Measurements from ENCODE around the gene PKP4. TPM values are rescaled to one million over a fixed set of nuclear protein-coding genes. Genes with fewer than 3 reads are reported as not detected.

PKP4 gene
- total RNA-seq, 1 donor from 2014 or later = 64.9 TPM

DNA sequence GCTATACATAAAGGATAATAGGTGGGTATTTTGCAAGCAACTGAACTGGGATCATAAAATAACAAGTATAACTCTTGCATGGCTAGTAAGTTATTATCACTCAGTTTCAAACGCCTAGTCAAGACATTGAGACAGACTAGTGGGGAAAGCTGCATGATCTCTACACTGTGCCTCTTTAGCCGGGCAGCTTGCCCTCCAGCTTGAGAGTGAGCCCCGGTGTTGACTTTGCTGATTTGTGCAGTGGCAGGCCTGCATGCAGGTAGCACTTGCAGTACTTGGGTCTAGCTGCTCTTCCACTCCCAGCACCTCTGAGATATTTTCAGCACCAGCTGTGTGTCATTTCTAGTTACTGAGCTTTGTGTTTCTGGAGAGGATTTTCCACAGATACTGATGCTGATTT is 219.5 kb downstream of the PKP4 start:
- Mint-ChIP-seq H3K4me1 (ENCODE audit: unreplicated experiment) (peaks cover 9% of the 10 kb centered on the region), H3K36me3 (ENCODE audit: low read depth, unreplicated experiment) (peaks cover 47% of the 10 kb centered on the region), H3K9me3 (ENCODE audit: unreplicated experiment) (no peaks in the 10 kb centered on the region), H3K4me3 (ENCODE audit: unreplicated experiment) (no peak overlapping the region), H3K27ac (ENCODE audit: unreplicated experiment) (no peak overlapping the region), H3K27me3 (ENCODE audit: unreplicated experiment) (peaks cover 4% of the 10 kb centered on the region)
- no peak for DNase-seq (ENCODE audit: low spot score)
- TF ChIP-seq CTCF (IDR thresholded peaks at IDR 0.05; ENCODE audit: unreplicated experiment) = no peak

GRCh38 chr2:158676696-158677095 is 219.9 kb downstream of the PKP4 start:
- DNase-seq (ENCODE audit: low spot score) = no peak
- Mint-ChIP-seq H3K4me3 (ENCODE audit: unreplicated experiment) (peak overlapping the region; percentile 59), H3K4me1 (ENCODE audit: unreplicated experiment) (peaks cover 9% of the 10 kb centered on the region), H3K36me3 (ENCODE audit: low read depth, unreplicated experiment) (peaks cover 45% of the 10 kb centered on the region), H3K27me3 (ENCODE audit: unreplicated experiment) (peaks cover under 1% of the 10 kb centered on the region), H3K9me3 (ENCODE audit: unreplicated experiment) (no peaks in the 10 kb centered on the region), H3K27ac (ENCODE audit: unreplicated experiment) (peak overlapping the region; percentile 88)
- no peak for TF ChIP-seq CTCF (IDR thresholded peaks at IDR 0.05; ENCODE audit: unreplicated experiment)

GRCh38 chr2:158677542-158677941 is 220.8 kb downstream of the PKP4 start:
- DNase-seq (ENCODE audit: low spot score) = no peak
- H3K4me1 Mint-ChIP-seq (ENCODE audit: unreplicated experiment) = peaks cover 9% of the 10 kb centered on the region
- peaks cover 41% of the 10 kb centered on the region for H3K36me3 Mint-ChIP-seq (ENCODE audit: low read depth, unreplicated experiment)
- no peak for TF ChIP-seq CTCF (IDR thresholded peaks at IDR 0.05; ENCODE audit: unreplicated experiment)
- H3K27me3 Mint-ChIP-seq (ENCODE audit: unreplicated experiment) = no peaks in the 10 kb centered on the region
- H3K4me3 Mint-ChIP-seq (ENCODE audit: unreplicated experiment) = no peak overlapping the region
- no peaks in the 10 kb centered on the region for H3K9me3 Mint-ChIP-seq (ENCODE audit: unreplicated experiment)
- peak overlapping the region; percentile 41 for H3K27ac Mint-ChIP-seq (ENCODE audit: unreplicated experiment)

DNA sequence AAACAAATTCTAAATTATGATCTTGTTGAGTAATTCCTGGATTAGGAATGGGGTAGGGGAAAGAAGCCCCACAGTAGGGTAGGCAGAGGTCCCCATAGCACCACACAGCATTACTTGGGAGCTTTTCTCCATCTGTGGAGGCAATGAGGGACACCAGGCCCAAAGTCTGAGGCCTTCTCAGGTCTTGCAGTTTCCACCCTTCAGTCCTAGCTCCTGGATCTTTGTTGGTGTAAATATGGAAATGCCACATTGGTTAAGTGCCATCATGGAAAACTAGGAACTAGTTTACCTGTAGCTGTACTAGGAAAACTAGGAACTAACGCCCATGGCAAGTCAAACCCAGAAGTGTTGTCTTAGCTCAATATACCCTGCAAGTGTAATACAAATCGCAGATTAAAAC is 225.1 kb downstream of the PKP4 start:
- peaks cover 25% of the 10 kb centered on the region for H3K36me3 Mint-ChIP-seq (ENCODE audit: low read depth, unreplicated experiment)
- H3K4me3 Mint-ChIP-seq (ENCODE audit: unreplicated experiment) = no peak overlapping the region
- DNase-seq (ENCODE audit: low spot score) = no peak
- no peaks in the 10 kb centered on the region for H3K9me3 Mint-ChIP-seq (ENCODE audit: unreplicated experiment)
- peaks cover 9% of the 10 kb centered on the region for H3K4me1 Mint-ChIP-seq (ENCODE audit: unreplicated experiment)
- TF ChIP-seq CTCF (IDR thresholded peaks at IDR 0.05; ENCODE audit: unreplicated experiment) = no peak
- no peaks in the 10 kb centered on the region for H3K27me3 Mint-ChIP-seq (ENCODE audit: unreplicated experiment)
- no peak overlapping the region for H3K27ac Mint-ChIP-seq (ENCODE audit: unreplicated experiment)

- DNase-seq (ENCODE audit: low spot score) = no peak
- Mint-ChIP-seq H3K27ac (ENCODE audit: unreplicated experiment) (no peak overlapping the region), H3K36me3 (ENCODE audit: low read depth, unreplicated experiment) (peaks cover 2% of the 10 kb centered on the region), H3K4me3 (ENCODE audit: unreplicated experiment) (no peak overlapping the region), H3K27me3 (ENCODE audit: unreplicated experiment) (peaks cover 2% of the 10 kb centered on the region), H3K4me1 (ENCODE audit: unreplicated experiment) (peaks cover 18% of the 10 kb centered on the region), H3K9me3 (ENCODE audit: unreplicated experiment) (no peaks in the 10 kb centered on the region)
- no peak for TF ChIP-seq CTCF (IDR thresholded peaks at IDR 0.05; ENCODE audit: unreplicated experiment)
These were observed 228.9 kb downstream of the PKP4 start for GRCh38 chr2:158685646-158686045.

All from endothelial cell (in vitro differentiated cells).